Testis (tissue), 3 donors: ENCODE measurements around the gene CASP6. TPM values are rescaled to one million over a fixed set of nuclear protein-coding genes. Genes with fewer than 3 reads are reported as not detected.

Source experiments
- DNase-seq: peaks from one replicate; pipeline ENCODE4 v3.0.0-alpha.2; 2019
- H3K27ac ChIP-seq, 2 donors: fragments of 200-600 bp; sonication (generic); one replicate each; pipeline ENCODE4 v1.5.1; 2019
- H3K27me3 ChIP-seq: fragments of 200-600 bp; sonication (generic); one replicate; pipeline ENCODE4 v1.5.1; 2019
- H3K36me3 ChIP-seq: fragments of 200-600 bp; sonication (generic); one replicate; pipeline ENCODE4 v1.5.1; 2017; ENCODE audit warnings: low read depth; ENCODE audit errors: missing control alignments
- H3K4me1 ChIP-seq: fragments of 200-600 bp; sonication (generic); one replicate; pipeline ENCODE4 v1.5.1; 2019
- H3K4me3 ChIP-seq, 2 donors: fragments of 200-600 bp; sonication (generic); one replicate each; pipeline ENCODE4 v1.5.1; 2017 to 2019
- H3K9me3 ChIP-seq: fragments of 200-600 bp; sonication (generic); one replicate; pipeline ENCODE4 v1.5.1; 2017
- CTCF ChIP-seq, 3 experiments: fragments of 450-650 bp in 2 of 3; fragments of 200-600 bp in 1 of 3; sonication (generic) in 1 of 3; IDR thresholded peaks; one replicate each; pipeline ENCODE4 v1.5.1; 2016 to 2019; ENCODE audit warnings: antibody characterized with exemption in 3 of 3, mild to moderate bottlenecking in 2 of 3, moderate library complexity in 1 of 3
- POLR2A ChIP-seq: fragments of 450-650 bp; IDR thresholded peaks from one replicate; pipeline ENCODE4 v1.6.1; 2017; ENCODE audit warnings: antibody characterized with exemption, mild to moderate bottlenecking, moderate library complexity
- WGBS, 2 donors: methylation state at CpG; one replicate each; pipeline ENCODE4 v1.1.5; 2018; 5-methylcytosine and 5-hydroxymethylcytosine counted together
- intact Hi-C: fragments of 100-400 bp; cut with DNase I; formaldehyde crosslinking; loops from one replicate; pipeline ENCODE4 v1.15.1; 2023; ENCODE audit warnings: low total_unique reads
- polyA plus RNA-seq: library from polyadenylated mRNA; stranded (reverse); fragments of 350-450 nt; fragmentation: Illumina TruSeq; extraction: RNeasy Lipid Tissue Mini Kit (QIAGEN cat#74804); gene quantifications from one replicate; pipeline ENCODE4 v1.2.3, GENCODE V29; 2014; ENCODE audit warnings: low read depth, low replicate concordance; ENCODE audit not compliant: insufficient read depth
- total RNA-seq, 2 donors: library from RNA; depleted of rRNA; stranded (reverse); fragments of >200 nt; gene quantifications; one replicate each; pipeline ENCODE4 v1.2.3, GENCODE V29; 2016

The CASP6 gene
- total and polyA plus RNA-seq, 3 donors from 2014 or later = 3.6 to 7.3 (median 7.1) TPM

GRCh38 chr4:109729718-109730618 lies 26.7 kb upstream of the CASP6 start, which contains the start of gene PLA2G12A:
TSS of gene PLA2G12A (minus strand) at chr4:109730070. CDS start at chr4:109729809, 261 bp downstream.
- Histone ChIP-seq H3K36me3 (no peaks in the 10 kb centered on the region), H3K4me3 (peak within 1 kb of the TSS; percentile 80 to 90), H3K4me1 (no peaks in the 10 kb centered on the region), H3K27me3 (no peaks in the 10 kb centered on the region), H3K9me3 (no peaks in the 10 kb centered on the region), H3K27ac (peak within 1 kb of the TSS; percentile 81 to 86)
- 0 to 2% methylated on average over 9 to 30 of the region's 83 CpGs for WGBS, 2 donors
- DNase-seq = peak; percentile 79
- TF ChIP-seq CTCF (IDR thresholded peaks at IDR 0.05) (no peak), POLR2A (no peak)
- intact Hi-C loops = no loop called here

- DNase-seq = peak; percentile 15
Observed at GRCh38 chr4:109729117-109729717, 26.0 kb upstream of the CASP6 start.

GRCh38 chr4:109728385-109728784 lies 25.1 kb upstream of the CASP6 start:
- TF ChIP-seq POLR2A (no peak), CTCF (IDR thresholded peaks at IDR 0.05) (no peak)
- H3K4me1 ChIP-seq = no peaks in the 10 kb centered on the region
- 33 to 46% methylated on average over 6 of the region's 6 CpGs for WGBS, 2 donors
- no peaks in the 10 kb centered on the region for H3K27me3 ChIP-seq
- no peak for DNase-seq
- intact Hi-C loops = no loop called here
- H3K36me3 ChIP-seq = no peaks in the 10 kb centered on the region
- H3K27ac ChIP-seq = no peak overlapping the region
- H3K9me3 ChIP-seq = no peaks in the 10 kb centered on the region
- H3K4me3 ChIP-seq = peak overlapping the region in 1 of 2 donors; percentile 90

More at GRCh38 chr4:109729117-109729717, 26.0 kb upstream of the CASP6 start:
- H3K36me3 ChIP-seq = no peaks in the 10 kb centered on the region
- H3K27ac ChIP-seq = peak overlapping the region; percentile 63 to 81
- H3K4me3 ChIP-seq = peak overlapping the region; percentile 80 to 90
- intact Hi-C loops = no loop called here
- TF ChIP-seq POLR2A = no peak
- H3K27me3 ChIP-seq = no peaks in the 10 kb centered on the region
- H3K9me3 ChIP-seq = no peaks in the 10 kb centered on the region
- WGBS, 2 donors = 1 to 3% methylated on average over 11 to 25 of the region's 25 CpGs
- H3K4me1 ChIP-seq = no peaks in the 10 kb centered on the region

GRCh38 chr4:109723110-109723509 lies 19.9 kb upstream of the CASP6 start:
- no peak overlapping the region for H3K27ac ChIP-seq
- intact Hi-C loops = no loop called here
- no peak overlapping the region for H3K4me3 ChIP-seq
- no peak for DNase-seq
- WGBS, 2 donors = 77 to 83% methylated on average over 2 of the region's 2 CpGs
- H3K9me3 ChIP-seq = no peaks in the 10 kb centered on the region
- no peaks in the 10 kb centered on the region for H3K4me1 ChIP-seq
- H3K27me3 ChIP-seq = no peaks in the 10 kb centered on the region
- TF ChIP-seq CTCF (IDR thresholded peaks at IDR 0.05) = no peak
- no peak for TF ChIP-seq POLR2A
- no peaks in the 10 kb centered on the region for H3K36me3 ChIP-seq

- intact Hi-C loops = no loop called here
- TF ChIP-seq CTCF (IDR thresholded peaks at IDR 0.05) (no peak), POLR2A (no peak)
- no peaks in the 10 kb centered on the region for H3K9me3 ChIP-seq
- no peaks in the 10 kb centered on the region for H3K27me3 ChIP-seq
- no peak overlapping the region for H3K27ac ChIP-seq
- DNase-seq = no peak
- no peaks in the 10 kb centered on the region for H3K4me1 ChIP-seq
- no peaks in the 10 kb centered on the region for H3K36me3 ChIP-seq
- no peak overlapping the region for H3K4me3 ChIP-seq
Observed at GRCh38 chr4:109722357-109722756, 19.1 kb upstream of the CASP6 start.
